H1 (cell line): ENCODE results near the gene YWHAB. TPM values are rescaled to one million over a fixed set of nuclear protein-coding genes. Genes with fewer than 3 reads are reported as not detected.

Source experiments
- CTCF ChIA-PET: fragments of 300-600 bp; sonication (Branson Sonifier 250); formaldehyde crosslinking; loops from one replicate; lab custom pipeline; 2021; ENCODE audit not compliant: partially characterized antibody; lab: Charles Lee
- POLR2A ChIA-PET: fragments of 300-600 bp; sonication (Branson Sonifier 250); formaldehyde crosslinking; loops from one replicate; lab custom pipeline; 2021; ENCODE audit warnings: inconsistent platforms; ENCODE audit not compliant: partially characterized antibody; lab: Charles Lee
- DNase-seq, 2 experiments: peaks; one replicate each; pipeline versions ENCODE4 v3.0.0 to v3.0.0-alpha.2; 2010 to 2022; ENCODE audit warnings: low spot score in 2 of 2, low read depth in 1 of 2, mixed read lengths in 1 of 2
- FAIRE-seq: peaks from 2 replicates; lab custom pipeline; 2011; peaks lifted over from hg19 to GRCh38; lab: Jason Lieb, UNC
- H2AFZ ChIP-seq: 2 replicates; pipeline ENCODE4 v1.8.1; 2012; ENCODE audit warnings: low read length, inconsistent platforms
- H2AK5ac ChIP-seq: 2 replicates; pipeline ENCODE4 v1.6.1; 2013; ENCODE audit warnings: low read depth, low read length
- H2BK120ac ChIP-seq: replicated peaks from 2 replicates; pipeline ENCODE3; 2013; ENCODE audit warnings: low read depth, low read length, inconsistent platforms
- H2BK12ac ChIP-seq: 2 replicates; pipeline ENCODE4 v1.6.1; 2013; ENCODE audit warnings: low read depth, low read length
- H2BK15ac ChIP-seq: 2 replicates; pipeline ENCODE4 v1.6.1; 2013; ENCODE audit warnings: low read length
- H2BK20ac ChIP-seq: 2 replicates; pipeline ENCODE4 v1.6.1; 2013; ENCODE audit warnings: low read length
- H2BK5ac ChIP-seq: 2 replicates; pipeline ENCODE4 v1.6.1; 2013; ENCODE audit warnings: low read depth, low read length
- H3K14ac ChIP-seq: 2 replicates; pipeline ENCODE4 v1.6.1; 2013; ENCODE audit warnings: inconsistent platforms; ENCODE audit not compliant: insufficient read length
- H3K18ac ChIP-seq: 2 replicates; pipeline ENCODE4 v1.6.1; 2013; ENCODE audit warnings: low read length; ENCODE audit errors: extremely low read depth
- H3K23ac ChIP-seq: 2 replicates; pipeline ENCODE4 v1.6.1; 2013; ENCODE audit warnings: inconsistent platforms; ENCODE audit not compliant: insufficient read length
- H3K23me2 ChIP-seq: 2 replicates; pipeline ENCODE4 v1.6.1; 2013; ENCODE audit warnings: low read depth, low read length
- H3K27ac ChIP-seq: 2 replicates; pipeline ENCODE4 v1.6.1; 2011; ENCODE audit warnings: low read depth, low read length, inconsistent platforms
- H3K27me3 ChIP-seq, 4 experiments: replicated peaks in 1 of 4; 1 replicate in 1 of 4; 2 replicates in 3 of 4; pipeline versions ENCODE4 v1.6.1 to v1.8.1; 2011 to 2013; ENCODE audit warnings: low read length in 3 of 4, mild to moderate bottlenecking in 3 of 4, inconsistent platforms in 2 of 4, mixed read lengths in 2 of 4, moderate library complexity in 1 of 4; ENCODE audit not compliant: control insufficient read depth in 3 of 4, insufficient read depth in 3 of 4; ENCODE audit errors: extremely low read depth in 1 of 4
- H3K36me3 ChIP-seq, 4 experiments: 2 replicates each; pipeline versions ENCODE4 v1.6.1 to v1.8.1; 2011 to 2013; ENCODE audit warnings: mild to moderate bottlenecking in 4 of 4, low read length in 3 of 4, moderate library complexity in 2 of 4, control low read depth in 1 of 4, inconsistent platforms in 1 of 4; ENCODE audit not compliant: insufficient read depth in 4 of 4, control insufficient read depth in 2 of 4
- H3K4ac ChIP-seq: replicated peaks from 2 replicates; pipeline ENCODE3; 2013; ENCODE audit warnings: low read length, low read depth, mixed read lengths, inconsistent platforms; ENCODE audit not compliant: insufficient read length
- H3K4me1 ChIP-seq, 4 experiments: replicated peaks in 1 of 4; 1 replicate in 1 of 4; 2 replicates in 3 of 4; pipeline versions ENCODE4 v1.6.1 to v1.8.1; 2011 to 2013; ENCODE audit warnings: low read length in 3 of 4, inconsistent platforms in 2 of 4, mixed read lengths in 1 of 4; ENCODE audit not compliant: insufficient read depth in 4 of 4, control insufficient read depth in 3 of 4
- H3K4me2 ChIP-seq, 2 experiments: 2 replicates each; pipeline versions ENCODE4 v1.6.1 to v1.8.1; 2011 to 2013; ENCODE audit warnings: low read depth in 2 of 2, low read length in 2 of 2, control low read depth in 1 of 2, inconsistent platforms in 1 of 2, mild to moderate bottlenecking in 1 of 2; ENCODE audit not compliant: insufficient read depth in 1 of 2
- H3K4me3 ChIP-seq, 4 experiments: fragments of 200-600, 300-600 bp in 1 of 4; sonication (generic), shearing (Covaris generic), sonication (Bioruptor Twin) in 1 of 4; 2 replicates each; pipeline versions ENCODE4 v1.5.1 to v1.8.1; 2011 to 2016; ENCODE audit warnings: low read length in 4 of 4, low read depth in 3 of 4, control low read depth in 2 of 4, inconsistent platforms in 2 of 4, mild to moderate bottlenecking in 2 of 4, mixed read lengths in 1 of 4, moderate library complexity in 1 of 4; ENCODE audit not compliant: insufficient read depth in 2 of 4; ENCODE audit errors: extremely low read depth in 1 of 4
- H3K56ac ChIP-seq: replicated peaks from 2 replicates; pipeline ENCODE3; 2013; ENCODE audit warnings: low read depth, mild to moderate bottlenecking, mixed read lengths, low read length, inconsistent platforms; ENCODE audit not compliant: insufficient read length
- H3K79me1 ChIP-seq: 2 replicates; pipeline ENCODE4 v1.6.1; 2013; ENCODE audit warnings: low read depth, low read length, control low read depth
- H3K79me2 ChIP-seq, 2 experiments: 2 replicates each; pipeline versions ENCODE4 v1.6.1 to v1.8.1; 2012 to 2013; ENCODE audit warnings: low read length in 2 of 2, mild to moderate bottlenecking in 2 of 2, inconsistent platforms in 1 of 2; ENCODE audit not compliant: insufficient read depth in 2 of 2, control insufficient read depth in 1 of 2
- H3K9ac ChIP-seq, 4 experiments: replicated peaks in 1 of 4; 1 replicate in 1 of 4; 2 replicates in 3 of 4; pipeline versions ENCODE4 v1.6.1 to v1.8.1; 2011 to 2013; ENCODE audit warnings: low read depth in 3 of 4, low read length in 3 of 4, control low read depth in 2 of 4, mild to moderate bottlenecking in 2 of 4, moderate library complexity in 2 of 4, inconsistent platforms in 1 of 4; ENCODE audit errors: extremely low read depth in 1 of 4
- H3K9me3 ChIP-seq, 2 experiments: 2 replicates each; pipeline versions ENCODE4 v1.6.1 to v1.8.1; 2012 to 2013; ENCODE audit warnings: mild to moderate bottlenecking in 2 of 2, moderate library complexity in 2 of 2, control low read depth in 1 of 2, inconsistent platforms in 1 of 2, low read depth in 1 of 2, low read length in 1 of 2, mixed read lengths in 1 of 2; ENCODE audit not compliant: insufficient read depth in 2 of 2
- H4K20me1 ChIP-seq, 2 experiments: replicated peaks in 1 of 2; 2 replicates each; pipeline versions ENCODE3 to v1.8.1; 2011 to 2013; ENCODE audit warnings: inconsistent platforms in 2 of 2, low read length in 2 of 2, mild to moderate bottlenecking in 1 of 2; ENCODE audit not compliant: insufficient read depth in 2 of 2, control insufficient read depth in 1 of 2
- H4K5ac ChIP-seq: 2 replicates; pipeline ENCODE4 v1.6.1; 2013; ENCODE audit warnings: low read length, low read depth, mixed read lengths, inconsistent platforms; ENCODE audit not compliant: insufficient read length
- H4K8ac ChIP-seq: 2 replicates; pipeline ENCODE4 v1.8.0; 2013; ENCODE audit warnings: mild to moderate bottlenecking, moderate library complexity, low read length, inconsistent platforms; ENCODE audit not compliant: insufficient read depth; ENCODE audit errors: extremely low read depth
- H4K91ac ChIP-seq: replicated peaks from 2 replicates; pipeline ENCODE3; 2013; ENCODE audit warnings: low read length, mixed read lengths, inconsistent platforms; ENCODE audit not compliant: insufficient read length
- BCL11A ChIP-seq, 2 experiments: IDR thresholded peaks; one replicate each; pipeline ENCODE4 v1.6.1; 2011; ENCODE audit warnings: low read depth in 2 of 2, low read length in 2 of 2, mild to moderate bottlenecking in 2 of 2
- CTBP2 ChIP-seq: IDR thresholded peaks from 2 replicates; pipeline ENCODE4 v1.7.0; 2011; ENCODE audit warnings: borderline replicate concordance, mild to moderate bottlenecking, moderate library complexity, mixed read lengths, low read length; ENCODE audit not compliant: insufficient read depth, insufficient read length
- EP300 ChIP-seq, 2 experiments: IDR thresholded peaks; 1 replicate in 1 of 2; 2 replicates in 1 of 2; pipeline ENCODE4 v1.6.1; 2011 to 2012; ENCODE audit warnings: low read depth in 2 of 2, low read length in 2 of 2, mild to moderate bottlenecking in 2 of 2, borderline replicate concordance in 1 of 2, inconsistent platforms in 1 of 2, moderate library complexity in 1 of 2
- MAFK ChIP-seq: IDR thresholded peaks from 2 replicates; pipeline ENCODE4 v1.6.1; 2012; ENCODE audit warnings: low read depth, mild to moderate bottlenecking, improper control_type of control experiment, low read length
- NANOG ChIP-seq: IDR thresholded peaks from 2 replicates; pipeline ENCODE4 v1.6.1; 2011; ENCODE audit warnings: low read length, low read depth, mild to moderate bottlenecking, inconsistent platforms; ENCODE audit not compliant: insufficient read depth, poor library complexity, severe bottlenecking
- POU5F1 ChIP-seq: IDR thresholded peaks from 2 replicates; pipeline ENCODE4 v1.6.1; 2011; ENCODE audit warnings: low read depth, mild to moderate bottlenecking, low read length, moderate library complexity
- USF2 ChIP-seq: IDR thresholded peaks from 2 replicates; pipeline ENCODE4 v1.6.1; 2011; ENCODE audit warnings: low read length, improper control_type of control experiment
- YY1 ChIP-seq: IDR thresholded peaks from 2 replicates; pipeline ENCODE4 v1.6.1; 2011; ENCODE audit warnings: low read depth, mild to moderate bottlenecking, low read length
- ZNF274 ChIP-seq: IDR thresholded peaks from 2 replicates; pipeline ENCODE4 v1.7.0; 2012; ENCODE audit warnings: low read length, borderline replicate concordance; ENCODE audit errors: extremely low read depth
- WGBS, 2 experiments: shearing (Covaris generic) in 1 of 2; methylation state at CpG; one replicate each; pipeline versions ENCODE4 v1.1.6 to v1.1.7; 2013 to 2015; ENCODE audit warnings: low lambda C conversion rate in 2 of 2, mixed read lengths in 2 of 2, inconsistent platforms in 1 of 2, low coverage in 1 of 2, missing lambda C conversion rate in 1 of 2; ENCODE audit not compliant: insufficient replicate concordance in 2 of 2, insufficient coverage in 1 of 2, insufficient read length in 1 of 2; ENCODE audit errors: extremely low coverage in 1 of 2, missing lambda C conversion rate in 1 of 2; 5-methylcytosine and 5-hydroxymethylcytosine counted together
- polyA plus RNA-seq, 7 experiments: library from polyadenylated mRNA; depleted of rRNA in 3 of 7; stranded (reverse) in 5 of 7; unstranded in 2 of 7; fragments of >200 nt in 5 of 7; fragments of 200-250 nt in 2 of 7; gene quantifications; 1 replicate in 5 of 7; 2 replicates in 1 of 7; 4 replicates in 1 of 7; pipeline versions ENCODE4 v1.2.1 to v1.2.3, GENCODE V29; 2011 to 2013; ENCODE audit warnings: missing spikeins in 2 of 7, mixed read lengths in 2 of 7
- total RNA-seq: library from RNA; stranded (reverse); fragmentation: NEBNext Ultra II Directional; extraction: Animal tissue kit (Norgen Biotek cat#: 25700); gene quantifications from 2 replicates; pipeline ENCODE4 v1.2.1, GENCODE V29; 2021

YWHAB gene
- total and polyA plus RNA-seq, 2 of the 8 experiments (the other 6 are each of a cell fraction or from before 2014, with no cell fraction given), result 72.9 to 256 TPM

GRCh38 chr20:44930517-44931168 is 45.1 kb downstream of the YWHAB start:
- H3K4ac ChIP-seq, result no peak overlapping the region
- H3K9ac ChIP-seq, result no peak overlapping the region
- DNase-seq, result no peak
- no peak overlapping the region for H2BK120ac ChIP-seq
- no peak for FAIRE-seq
- no peak overlapping the region for H3K18ac ChIP-seq
- H3K36me3 ChIP-seq, result peaks cover 9 to 49% (median 30%) of the 10 kb centered on the region in 4 experiments
- H3K4me2 ChIP-seq, result no peak overlapping the region
- H3K79me1 ChIP-seq, result no peaks in the 10 kb centered on the region; the same call in 1 of the 2 replicates
- POLR2A ChIA-PET, result interaction anchor here (1.0 to 4.9 kb wide), 6 partner anchors 9 to 16 kb away, joined by 3 to 27 read pairs (median 6); no protein-coding TSS in a partner anchor
- H4K91ac ChIP-seq, result no peak overlapping the region
- no peaks in the 10 kb centered on the region for H3K4me1 ChIP-seq
- no peaks in the 10 kb centered on the region for H3K27me3 ChIP-seq
- CTCF ChIA-PET, result interaction anchor here (0.7 kb wide), 1 partner anchor 16 kb away, joined by 3 read pairs; no protein-coding TSS in a partner anchor
- no peaks in the 10 kb centered on the region for H3K23me2 ChIP-seq
- 89% methylated on average over 18 of the region's 18 CpGs; no CpG with 5 or more reads in 1 of the 2 experiments for WGBS, 2 experiments
- H3K56ac ChIP-seq, result no peak overlapping the region
- no peak overlapping the region for H2BK5ac ChIP-seq
- H2BK15ac ChIP-seq, result no peak overlapping the region
- no peaks in the 10 kb centered on the region for H3K9me3 ChIP-seq
- H2BK20ac ChIP-seq, result no peak overlapping the region
- H3K14ac ChIP-seq, result no peak overlapping the region
- no peak overlapping the region for H4K8ac ChIP-seq
- H3K23ac ChIP-seq, result no peak overlapping the region
- TF ChIP-seq ZNF274 (no peak), YY1 (no peak), USF2 (no peak), MAFK (no peak), CTBP2 (no peak), BCL11A (IDR thresholded peaks at IDR 0.05; ENCODE audit: low read depth in 2 of 2, low read length in 2 of 2) (no peak), EP300 (IDR thresholded peaks at IDR 0.05; ENCODE audit: borderline replicate concordance in 1 of 2, low read depth in 2 of 2, low read length in 2 of 2) (no peak), NANOG (no peak), POU5F1 (no peak)
- H3K4me3 ChIP-seq, result no peak overlapping the region
- no peak overlapping the region for H3K27ac ChIP-seq
- no peak overlapping the region for H2AK5ac ChIP-seq
- H3K79me2 ChIP-seq, result no peaks in the 10 kb centered on the region
- H2AFZ ChIP-seq, result no peak overlapping the region
- H2BK12ac ChIP-seq, result no peak overlapping the region
- peaks cover 0 to 5% of the 10 kb centered on the region in 2 experiments for H4K20me1 ChIP-seq
- H4K5ac ChIP-seq, result no peak overlapping the region
